Measurements from ENCODE around the gene TAF1L. TPM values are rescaled to one million over a fixed set of nuclear protein-coding genes. Genes with fewer than 3 reads are reported as not detected.
"Not testable (repeated sequence)": the region's sequence is repeated elsewhere in the genome, so short reads cannot be mapped to it uniquely, and the experiment has no call there.

TAF1L gene
- total RNA-seq, 1 donor from 2014 or later = not detected

GRCh38 chr9:32665101-32665500 is 29.6 kb upstream of the TAF1L start:
- no peaks in the 10 kb centered on the region for H3K9me3 Mint-ChIP-seq (ENCODE audit: unreplicated experiment)
- H3K4me3 Mint-ChIP-seq (ENCODE audit: unreplicated experiment) = no peak overlapping the region
- no peak for TF ChIP-seq CTCF (IDR thresholded peaks at IDR 0.05)
- H3K4me1 Mint-ChIP-seq (ENCODE audit: unreplicated experiment) = no peaks in the 10 kb centered on the region
- no peaks in the 10 kb centered on the region for H3K36me3 Mint-ChIP-seq (ENCODE audit: unreplicated experiment)
- peaks cover 6% of the 10 kb centered on the region for H3K27me3 Mint-ChIP-seq (ENCODE audit: unreplicated experiment)
- H3K27ac Mint-ChIP-seq (ENCODE audit: unreplicated experiment) = no peak overlapping the region
- no peak for DNase-seq (ENCODE audit: extremely low spot score, unreplicated experiment)

GRCh38 chr9:32663741-32664140 is 28.3 kb upstream of the TAF1L start:
- no peaks in the 10 kb centered on the region for H3K4me1 Mint-ChIP-seq (ENCODE audit: unreplicated experiment)
- no peaks in the 10 kb centered on the region for H3K9me3 Mint-ChIP-seq (ENCODE audit: unreplicated experiment)
- H3K27ac Mint-ChIP-seq (ENCODE audit: unreplicated experiment) = no peak overlapping the region
- H3K27me3 Mint-ChIP-seq (ENCODE audit: unreplicated experiment) = peaks cover 6% of the 10 kb centered on the region
- H3K4me3 Mint-ChIP-seq (ENCODE audit: unreplicated experiment) = no peak overlapping the region
- no peak for DNase-seq (ENCODE audit: extremely low spot score, unreplicated experiment)
- no peak for TF ChIP-seq CTCF (IDR thresholded peaks at IDR 0.05)
- no peaks in the 10 kb centered on the region for H3K36me3 Mint-ChIP-seq (ENCODE audit: unreplicated experiment)

- H3K4me3 Mint-ChIP-seq (ENCODE audit: unreplicated experiment) = no peak overlapping the region
- H3K27me3 Mint-ChIP-seq (ENCODE audit: unreplicated experiment) = no peaks in the 10 kb centered on the region
- no peaks in the 10 kb centered on the region for H3K36me3 Mint-ChIP-seq (ENCODE audit: unreplicated experiment)
- H3K4me1 Mint-ChIP-seq (ENCODE audit: unreplicated experiment) = no peaks in the 10 kb centered on the region
- H3K9me3 Mint-ChIP-seq (ENCODE audit: unreplicated experiment) = peaks cover 7% of the 10 kb centered on the region
- H3K27ac Mint-ChIP-seq (ENCODE audit: unreplicated experiment) = no peak overlapping the region
- DNase-seq (ENCODE audit: extremely low spot score, unreplicated experiment) = no peak
- no peak for TF ChIP-seq CTCF (IDR thresholded peaks at IDR 0.05)
Measured at GRCh38 chr9:32647671-32648070, 12.2 kb upstream of the TAF1L start.

- Mint-ChIP-seq H3K9me3 (ENCODE audit: unreplicated experiment) (no peaks in the 10 kb centered on the region), H3K4me3 (ENCODE audit: unreplicated experiment) (no peak overlapping the region), H3K36me3 (ENCODE audit: unreplicated experiment) (no peaks in the 10 kb centered on the region), H3K4me1 (ENCODE audit: unreplicated experiment) (no peaks in the 10 kb centered on the region), H3K27ac (ENCODE audit: unreplicated experiment) (no peak overlapping the region), H3K27me3 (ENCODE audit: unreplicated experiment) (peaks cover 6% of the 10 kb centered on the region)
- DNase-seq (ENCODE audit: extremely low spot score, unreplicated experiment) = no peak
- no peak for TF ChIP-seq CTCF (IDR thresholded peaks at IDR 0.05)
Measured at GRCh38 chr9:32644698-32645097, 9.2 kb upstream of the TAF1L start.

GRCh38 chr9:32633151-32633550 is 2.3 kb downstream of the TAF1L start:
- H3K9me3 Mint-ChIP-seq (ENCODE audit: unreplicated experiment); H3K27me3 Mint-ChIP-seq (ENCODE audit: unreplicated experiment); H3K27ac Mint-ChIP-seq (ENCODE audit: unreplicated experiment); H3K4me3 Mint-ChIP-seq (ENCODE audit: unreplicated experiment); H3K4me1 Mint-ChIP-seq (ENCODE audit: unreplicated experiment); H3K36me3 Mint-ChIP-seq (ENCODE audit: unreplicated experiment); DNase-seq (ENCODE audit: extremely low spot score, unreplicated experiment): not testable (repeated sequence)

GRCh38 chr9:32631991-32632390 is 3.5 kb downstream of the TAF1L start:
- H3K4me1 Mint-ChIP-seq (ENCODE audit: unreplicated experiment) = no peaks in the 10 kb centered on the region
- no peak for TF ChIP-seq CTCF (IDR thresholded peaks at IDR 0.05)
- H3K27me3 Mint-ChIP-seq (ENCODE audit: unreplicated experiment) = no peaks in the 10 kb centered on the region
- H3K36me3 Mint-ChIP-seq (ENCODE audit: unreplicated experiment) = no peaks in the 10 kb centered on the region
- DNase-seq (ENCODE audit: extremely low spot score, unreplicated experiment) = no peak
- no peak overlapping the region for H3K27ac Mint-ChIP-seq (ENCODE audit: unreplicated experiment)
- H3K9me3 Mint-ChIP-seq (ENCODE audit: unreplicated experiment) = peaks cover 5% of the 10 kb centered on the region
- no peak overlapping the region for H3K4me3 Mint-ChIP-seq (ENCODE audit: unreplicated experiment)
